A549 (cell line): Measurements from ENCODE around the gene TPPP3. TPM values are rescaled to one million over a fixed set of nuclear protein-coding genes. Genes with fewer than 3 reads are reported as not detected.

Experiments used
- ATAC-seq, 2 experiments: fragments of 200-7000 bp in 1 of 2; fragments of >200 bp in 1 of 2; cut with Nextera tagmentation in 1 of 2; cut with Tn5 transposase in 1 of 2; 3 replicates each; pipeline versions ENCODE4 v1.8.0 to v1.9.1; 2018 to 2020; ENCODE audit warnings: mild to moderate bottlenecking in 1 of 2, moderate library complexity in 1 of 2
- CTCF ChIA-PET: fragments of 300-600 bp; sonication (Branson Sonifier 250); formaldehyde crosslinking; extraction: SDS; loops from one replicate; lab custom pipeline; 2021; ENCODE audit warnings: antibody characterized with exemption, inconsistent platforms; lab: Yijun Ruan, JAX
- POLR2A ChIA-PET: fragments of 350-600 bp; formaldehyde crosslinking; extraction: SDS; loops from one replicate; lab custom pipeline; 2021; ENCODE audit warnings: antibody characterized with exemption, inconsistent platforms; lab: Yijun Ruan, JAX
- DNase-seq, 2 experiments: peaks; one replicate each; pipeline versions ENCODE4 v3.0.0 to v3.0.0-alpha.2; 2011 to 2016; ENCODE audit warnings: low read depth in 1 of 2, low spot score in 1 of 2
- FAIRE-seq: peaks from 2 replicates; lab custom pipeline; 2011; peaks lifted over from hg19 to GRCh38; lab: Jason Lieb, UNC
- H3K27ac ChIP-seq, 2 experiments: fragments of >200 bp; sonication (Bioruptor Twin); formaldehyde crosslinking; 3 replicates each; pipeline ENCODE4 v1.5.1; 2016 to 2017
- H3K4me1 ChIP-seq: fragments of >200 bp; sonication (Bioruptor Twin); formaldehyde crosslinking; 3 replicates; pipeline ENCODE4 v1.6.1; 2016
- H3K4me2 ChIP-seq: fragments of >200 bp; sonication (Bioruptor Twin); formaldehyde crosslinking; 3 replicates; pipeline ENCODE4 v1.6.1; 2016
- H3K4me3 ChIP-seq: fragments of >200 bp; sonication (Bioruptor Twin); formaldehyde crosslinking; 3 replicates; pipeline ENCODE4 v1.5.1; 2016
- H3K9me3 ChIP-seq: fragments of >200 bp; sonication (Bioruptor Twin); formaldehyde crosslinking; 3 replicates; pipeline ENCODE4 v1.6.1; 2016
- CBX2 ChIP-seq: fragments of 200-600 bp; sonication (generic); IDR thresholded peaks from 2 replicates; pipeline ENCODE4 v1.6.1; 2016; ENCODE audit warnings: low read depth, mild to moderate bottlenecking, borderline replicate concordance
- CHD2 ChIP-seq: fragments of 150-350 bp; IDR thresholded peaks from 2 replicates; pipeline ENCODE4 v1.6.1; 2014; ENCODE audit warnings: low read length; ENCODE audit not compliant: partially characterized antibody
- CHD4 ChIP-seq: fragments of 200-600 bp; sonication (generic); IDR thresholded peaks from 2 replicates; pipeline ENCODE4 v1.6.1; 2016; ENCODE audit warnings: antibody characterized with exemption, mild to moderate bottlenecking, borderline replicate concordance
- FOXS1 ChIP-seq: fragments of 250-450 bp; sonication (Bioruptor Pico); IDR thresholded peaks from 2 replicates; pipeline ENCODE4 v1.5.0; 2020; ENCODE audit warnings: mild to moderate bottlenecking, moderate library complexity
- HDAC2 ChIP-seq: fragments of 200-600 bp; sonication (generic); IDR thresholded peaks from 2 replicates; pipeline ENCODE4 v1.6.1; 2016
- HOXA7 ChIP-seq: fragments of 250-450 bp; sonication (Bioruptor Pico); IDR thresholded peaks from 2 replicates; pipeline ENCODE4 v1.5.0; 2020; ENCODE audit warnings: mild to moderate bottlenecking, moderate library complexity
- JUNB ChIP-seq: fragments of >200 bp; sonication (Bioruptor Twin); formaldehyde crosslinking; IDR thresholded peaks from 2 replicates; pipeline ENCODE4 v1.6.1; 2016
- MAX ChIP-seq: IDR thresholded peaks from 2 replicates; pipeline ENCODE4 v1.6.1; 2012
- MAZ ChIP-seq: fragments of 150-350 bp; IDR thresholded peaks from 2 replicates; pipeline ENCODE4 v1.6.1; 2014; ENCODE audit warnings: antibody characterized with exemption, low read depth, low read length, borderline replicate concordance
- NFE2L2 ChIP-seq: fragments of 150-350 bp; conservative IDR thresholded peaks from 2 replicates; pipeline ENCODE4 v1.6.1; 2014; ENCODE audit warnings: low read length
- PBX3 ChIP-seq: IDR thresholded peaks from 2 replicates; pipeline ENCODE4 v1.6.1; 2012
- POLR2A ChIP-seq: IDR thresholded peaks from 2 replicates; pipeline ENCODE4 v1.6.1; 2012; ENCODE audit warnings: mild to moderate bottlenecking, low read length
- POLR2AphosphoS2 ChIP-seq: conservative IDR thresholded peaks from 2 replicates; pipeline ENCODE4 v1.6.1; 2012; ENCODE audit warnings: low read length, improper control_type of control experiment, inconsistent platforms
- RAD21 ChIP-seq, 2 experiments: fragments of >200 bp in 1 of 2; sonication (Bioruptor Twin) in 1 of 2; formaldehyde crosslinking in 1 of 2; IDR thresholded peaks in 1 of 2; conservative IDR thresholded peaks in 1 of 2; 2 replicates in 1 of 2; 3 replicates in 1 of 2; pipeline ENCODE4 v1.6.1; 2012 to 2018; ENCODE audit warnings: inconsistent platforms in 1 of 2
- RFX5 ChIP-seq: fragments of 450-650 bp; IDR thresholded peaks from 2 replicates; pipeline ENCODE4 v1.7.1; 2014; ENCODE audit warnings: antibody characterized with exemption, mild to moderate bottlenecking, moderate library complexity
- RNF2 ChIP-seq: fragments of 200-600 bp; sonication (generic); IDR thresholded peaks from 2 replicates; pipeline ENCODE4 v1.6.1; 2016; ENCODE audit warnings: low read depth, mild to moderate bottlenecking, antibody characterized with exemption, moderate library complexity, borderline replicate concordance
- SMC3 ChIP-seq: fragments of >200 bp; sonication (Bioruptor Twin); formaldehyde crosslinking; IDR thresholded peaks from 3 replicates; pipeline ENCODE4 v1.6.1; 2018; ENCODE audit warnings: inconsistent platforms
- SREBF2 ChIP-seq: fragments of 450-650 bp; IDR thresholded peaks from 2 replicates; pipeline ENCODE4 v1.6.1; 2014; ENCODE audit warnings: mild to moderate bottlenecking, moderate library complexity
- USF2 ChIP-seq: fragments of 450-650 bp; IDR thresholded peaks from 2 replicates; pipeline ENCODE4 v1.6.1; 2014; ENCODE audit warnings: antibody characterized with exemption
- ZC3H11A ChIP-seq: fragments of 450-650 bp; IDR thresholded peaks from 2 replicates; pipeline ENCODE4 v1.6.1; 2014; ENCODE audit warnings: antibody characterized with exemption, mild to moderate bottlenecking
- ZFP36 ChIP-seq: fragments of 450-650 bp; IDR thresholded peaks from 2 replicates; pipeline ENCODE4 v1.6.1; 2014; ENCODE audit warnings: borderline replicate concordance; ENCODE audit not compliant: partially characterized antibody
- WGBS: methylation state at CpG from one replicate; pipeline ENCODE4 v1.1.6; 2017; ENCODE audit errors: missing lambda C conversion rate; 5-methylcytosine and 5-hydroxymethylcytosine counted together
- polyA plus RNA-seq, 4 experiments: library from polyadenylated mRNA; depleted of rRNA in 3 of 4; stranded (reverse); fragments of >200 nt; fragmentation: RNase III in 1 of 4; extraction: RNeasy Plus Mini Kit Qiagen cat#74134 plus additional on column Dnase treatment in 1 of 4; gene quantifications; 2 replicates in 3 of 4; 3 replicates in 1 of 4; pipeline ENCODE4 v1.2.3, GENCODE V29; 2011 to 2017

Gene TPPP3
- polyA plus RNA-seq, 2 of the 4 experiments (the other 2 are of a cell fraction) = 9.4 to 10.9 TPM

GRCh38 chr16:67392301-67393059, 818 bp downstream of the TPPP3 start:
- 93% methylated on average over 18 of the region's 18 CpGs for WGBS
- TF ChIP-seq SMC3 (no peak), CHD4 (no peak), RAD21 (conservative IDR thresholded peaks at IDR 0.05 in 1 of 2, IDR thresholded peaks at IDR 0.05 in 1 of 2) (no peak), MAZ (no peak), NFE2L2 (no peak), FOXS1 (CRISPR knock-in tag) (no peak), ZFP36 (no peak), ZC3H11A (no peak), HDAC2 (no peak), PBX3 (no peak), USF2 (no peak), POLR2A (no peak), CHD2 (no peak)
- H3K9me3 ChIP-seq = no peaks in the 10 kb centered on the region
- no peak for FAIRE-seq
- ChIA-PET CTCF (interaction anchor here (0.5 to 3.1 kb wide), 13 partner anchors 9 to 146 kb away, joined by 3 to 20 read pairs (median 4); partner anchors contain the start of genes KCTD19, LRRC36 and SLC9A5), POLR2A (interaction anchor here (0.6 kb wide), 1 partner anchor 12 kb away, joined by 4 read pairs; no protein-coding TSS in a partner anchor)
- no peak for DNase-seq
- H3K4me3 ChIP-seq = no peak overlapping the region
- peak overlapping the region; percentile 92 for H3K4me2 ChIP-seq
- ATAC-seq = no peak
- peaks cover 15% of the 10 kb centered on the region for H3K4me1 ChIP-seq
- peak overlapping the region in 1 of 2 experiments; percentile 75; a peak in 3 of 6 replicates for H3K27ac ChIP-seq

GRCh38 chr16:67391424-67392300, 1.6 kb downstream of the TPPP3 start:
- Histone ChIP-seq H3K4me3 (no peak overlapping the region), H3K27ac (no peak overlapping the region), H3K4me1 (peaks cover 12% of the 10 kb centered on the region), H3K4me2 (no peak overlapping the region), H3K9me3 (no peaks in the 10 kb centered on the region)
- TF ChIP-seq MAX = no peak
- TF ChIP-seq RFX5 = no peak
- TF ChIP-seq RNF2 = no peak
- no peak for TF ChIP-seq ZC3H11A
- no peak for TF ChIP-seq POLR2AphosphoS2
- TF ChIP-seq CBX2 = no peak
- no peak for TF ChIP-seq JUNB
- TF ChIP-seq HOXA7 (CRISPR knock-in tag) = no peak
- TF ChIP-seq SREBF2 = no peak
- DNase-seq = peak in 1 of 2 experiments; percentile 43
- ChIA-PET POLR2A (no interaction called here), CTCF (interaction anchor here (0.9 to 3.1 kb wide), 11 partner anchors 8 to 143 kb away, joined by 3 to 20 read pairs (median 6); partner anchors contain the start of genes KCTD19, LRRC36, SLC9A5 and ZDHHC1)
- peak in 1 of 2 experiments; percentile 9; a peak in 2 of 6 replicates for ATAC-seq
- 78% methylated on average over 14 of the region's 15 CpGs for WGBS
- FAIRE-seq = no peak
